ENCODE results near the gene BANF2.
"Not testable (repeated sequence)": the region's sequence is repeated elsewhere in the genome, so short reads cannot be mapped to it uniquely, and the experiment has no call there.

The BANF2 gene

DNA sequence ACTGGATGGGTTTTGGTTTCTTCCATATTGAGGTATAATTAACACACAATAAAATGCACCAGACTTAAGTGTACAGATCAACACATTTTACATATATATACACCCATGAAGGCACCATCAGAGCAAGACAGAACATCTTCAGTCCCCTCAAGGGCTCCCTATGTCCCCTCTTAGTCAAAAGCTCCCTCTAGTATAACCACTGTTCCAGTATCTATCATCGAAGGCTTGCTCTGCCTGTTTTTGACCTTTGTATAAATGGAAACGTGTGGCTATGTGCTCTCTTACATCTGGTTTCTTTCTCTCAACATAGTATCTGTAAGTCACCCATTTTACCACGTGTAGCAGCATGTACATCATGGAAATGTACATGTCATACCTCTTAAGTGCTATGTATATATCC lies 66.5 kb downstream of the BANF2 start:
- DNase-seq (ENCODE audit: low spot score): no peak

GRCh38 chr20:17767624-17768023 lies 67.9 kb downstream of the BANF2 start:
- no peak for DNase-seq (ENCODE audit: low spot score)

- DNase-seq (ENCODE audit: low spot score): no peak
These were observed 68.5 kb downstream of the BANF2 start for GRCh38 chr20:17768271-17768670.

DNA sequence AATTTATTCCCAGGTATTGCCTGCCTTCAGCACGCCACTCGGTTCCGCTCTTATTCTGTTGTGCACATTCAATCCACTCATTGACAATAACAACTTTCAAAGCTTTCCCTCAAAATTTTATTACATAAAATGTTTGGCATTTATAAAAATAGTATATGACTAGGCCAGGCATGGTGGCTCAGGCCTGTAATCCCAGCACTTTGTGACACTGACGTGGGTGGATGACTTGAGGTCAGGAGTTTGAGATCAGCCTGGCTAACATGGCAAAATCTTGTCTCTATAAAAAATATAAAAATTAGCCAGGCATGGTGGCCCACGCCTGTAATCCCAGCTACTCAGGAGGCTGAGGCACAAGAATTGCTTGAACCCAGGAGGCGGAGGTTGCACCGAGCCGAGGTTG lies 70.0 kb downstream of the BANF2 start:
- not testable (repeated sequence) for DNase-seq (ENCODE audit: low spot score)

- no peak for DNase-seq (ENCODE audit: low spot score)
These were observed 71.6 kb downstream of the BANF2 start for GRCh38 chr20:17771206-17772004.

- no peak for DNase-seq (ENCODE audit: low spot score)
These were observed 72.2 kb downstream of the BANF2 start for GRCh38 chr20:17772005-17772343.

- DNase-seq (ENCODE audit: low spot score): no peak
These were observed 73.9 kb downstream of the BANF2 start for GRCh38 chr20:17773619-17774018.

DNA sequence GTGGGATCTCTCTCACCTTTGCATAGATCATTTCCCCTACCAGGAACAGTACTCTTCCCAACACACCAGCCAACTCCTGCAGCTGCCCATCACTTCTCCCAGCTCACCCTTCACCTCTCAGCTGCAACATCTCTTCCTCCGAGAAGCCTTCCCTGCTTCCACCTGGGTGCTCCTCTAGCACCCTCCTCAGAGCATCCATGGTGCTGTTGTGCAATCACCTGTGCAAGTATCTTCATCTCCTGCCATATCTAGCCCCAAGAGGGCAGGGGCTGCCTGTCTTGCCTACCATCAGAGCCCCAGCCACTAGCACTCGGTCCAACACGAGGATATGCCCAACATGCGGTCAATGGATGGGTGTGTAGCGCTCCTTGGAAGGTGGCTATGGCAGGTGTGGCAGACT lies 75.8 kb downstream of the BANF2 start:
- DNase-seq (ENCODE audit: low spot score): no peak

DNA sequence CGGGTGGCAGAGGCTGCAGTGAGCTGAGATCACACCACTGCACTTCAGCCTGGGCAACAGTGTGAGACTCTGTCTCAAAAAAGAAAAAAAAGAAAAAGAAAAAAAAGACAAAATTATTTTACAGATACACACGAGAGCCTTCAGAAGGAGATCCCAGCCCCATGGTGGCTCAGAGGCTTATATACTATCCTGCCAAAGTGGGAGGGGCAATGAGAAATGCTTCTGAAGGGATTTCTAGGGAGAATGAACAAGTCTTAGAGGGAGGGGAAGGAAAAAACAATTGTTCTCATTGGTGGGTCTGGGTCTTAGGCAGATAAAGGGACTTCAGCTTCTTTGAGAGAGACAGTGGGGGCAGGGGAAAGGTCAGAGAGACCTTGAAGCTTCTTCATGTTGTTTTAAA lies 76.8 kb downstream of the BANF2 start:
- DNase-seq (ENCODE audit: low spot score): no peak

DNA sequence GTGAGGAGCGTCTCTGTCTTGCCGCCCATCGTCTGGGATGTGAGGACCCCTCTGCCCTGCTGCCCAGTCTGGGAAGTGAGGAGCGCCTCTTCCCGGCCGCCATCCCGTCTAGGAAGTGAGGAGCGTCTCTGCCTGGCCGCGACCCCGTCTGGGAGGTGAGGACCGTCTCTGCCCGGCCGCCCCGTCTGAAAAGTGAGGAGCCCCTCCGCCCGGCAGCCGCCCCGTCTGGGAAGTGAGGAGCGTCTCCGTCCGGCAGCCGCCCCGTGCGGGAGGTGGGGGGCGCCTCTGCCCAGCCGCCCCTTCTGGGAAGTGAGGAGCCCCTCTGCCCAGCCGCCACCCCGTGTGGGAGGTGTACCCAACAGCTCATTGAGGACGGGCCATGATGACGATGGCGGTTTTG lies 79.2 kb downstream of the BANF2 start:
- not testable (repeated sequence) for DNase-seq (ENCODE audit: low spot score)

GRCh38 chr20:17782768-17783167 lies 83.0 kb downstream of the BANF2 start:
- DNase-seq (ENCODE audit: low spot score): no peak

DNA sequence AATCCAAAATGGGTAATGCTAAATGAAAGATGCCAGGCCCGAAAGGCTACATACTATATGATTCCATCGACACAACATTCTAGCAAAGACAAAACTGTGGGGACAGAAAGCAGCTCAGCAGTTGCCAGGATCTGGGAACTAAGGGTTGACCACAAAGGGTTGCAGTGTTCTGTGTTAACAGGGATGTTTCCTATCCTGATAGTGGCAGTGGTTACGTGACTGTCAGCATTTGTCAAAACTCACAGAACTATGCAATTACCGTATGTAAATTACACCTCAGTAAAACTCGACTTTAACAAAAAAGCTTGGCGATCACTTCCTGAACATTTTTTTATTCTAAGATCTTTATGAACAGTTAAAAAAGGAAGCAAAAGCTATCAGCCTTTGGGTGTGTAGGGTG lies 83.9 kb downstream of the BANF2 start:
- DNase-seq (ENCODE audit: low spot score): no peak

GRCh38 chr20:17785007-17785406 lies 85.2 kb downstream of the BANF2 start:
- DNase-seq (ENCODE audit: low spot score): no peak
